ENCODE data around the gene PTPRO.
"Not testable (repeated sequence)": the region's sequence is repeated elsewhere in the genome, so short reads cannot be mapped to it uniquely, and the experiment has no call there.

Gene PTPRO

DNA sequence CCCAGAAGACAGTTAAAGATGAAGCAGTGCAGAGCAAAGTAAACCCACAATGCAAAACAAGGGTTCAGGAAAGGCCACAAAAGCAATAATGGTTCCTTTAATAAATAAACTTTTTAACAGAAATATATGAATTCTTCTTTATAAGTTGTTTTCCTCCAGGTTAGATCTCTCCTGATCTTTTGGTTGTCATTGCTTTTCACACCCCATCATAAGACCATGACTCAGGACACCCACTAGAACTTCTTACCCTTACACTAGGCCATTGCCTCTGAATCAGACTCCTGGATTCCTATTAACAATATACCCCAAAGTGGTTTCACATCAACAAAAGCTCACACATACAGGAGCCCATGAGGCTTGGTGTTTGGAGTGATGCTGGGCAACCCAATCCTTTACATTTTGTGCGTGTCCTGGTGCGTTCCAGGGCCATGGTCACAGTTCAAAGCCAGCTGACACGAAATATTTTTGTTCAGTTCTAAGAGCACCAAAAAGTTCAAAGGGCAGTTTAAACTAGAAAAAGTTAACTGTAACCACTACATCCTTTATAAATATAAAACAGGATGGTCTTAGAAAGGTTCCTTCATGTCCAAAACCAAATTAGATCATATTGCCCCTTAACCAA lies 279.9 kb downstream of the PTPRO start:
- DNase-seq (ENCODE audit: low spot score), result no peak

DNA sequence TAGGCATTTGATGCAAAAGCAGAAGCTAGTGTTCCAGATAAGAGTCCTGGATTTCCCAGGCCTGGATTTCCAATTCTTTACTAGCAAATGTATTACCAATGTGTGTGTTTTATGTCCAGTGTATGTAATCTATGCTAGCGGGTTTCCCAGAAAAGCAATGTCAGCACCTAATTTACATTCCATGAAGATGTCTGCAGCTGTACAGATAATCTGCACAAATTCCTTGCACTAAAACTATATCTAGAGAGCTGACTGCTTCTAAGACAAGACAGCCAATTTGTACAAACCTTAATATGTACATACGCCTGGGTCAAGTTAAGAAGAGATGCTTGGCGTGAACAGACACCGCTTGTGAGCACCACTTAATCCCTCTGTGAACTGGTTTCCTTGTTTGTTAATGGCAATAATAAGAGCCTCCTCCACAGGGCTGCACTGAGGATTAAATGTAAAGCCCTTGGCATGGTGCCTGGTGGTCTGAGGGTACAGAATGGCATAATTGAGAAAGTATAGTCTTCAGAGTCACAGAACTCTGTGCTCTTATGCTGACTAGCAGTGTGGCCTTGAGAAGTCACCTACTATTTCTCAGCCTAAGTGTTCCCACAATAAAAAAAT lies 281.3 kb downstream of the PTPRO start:
- no peak for DNase-seq (ENCODE audit: low spot score)

DNA sequence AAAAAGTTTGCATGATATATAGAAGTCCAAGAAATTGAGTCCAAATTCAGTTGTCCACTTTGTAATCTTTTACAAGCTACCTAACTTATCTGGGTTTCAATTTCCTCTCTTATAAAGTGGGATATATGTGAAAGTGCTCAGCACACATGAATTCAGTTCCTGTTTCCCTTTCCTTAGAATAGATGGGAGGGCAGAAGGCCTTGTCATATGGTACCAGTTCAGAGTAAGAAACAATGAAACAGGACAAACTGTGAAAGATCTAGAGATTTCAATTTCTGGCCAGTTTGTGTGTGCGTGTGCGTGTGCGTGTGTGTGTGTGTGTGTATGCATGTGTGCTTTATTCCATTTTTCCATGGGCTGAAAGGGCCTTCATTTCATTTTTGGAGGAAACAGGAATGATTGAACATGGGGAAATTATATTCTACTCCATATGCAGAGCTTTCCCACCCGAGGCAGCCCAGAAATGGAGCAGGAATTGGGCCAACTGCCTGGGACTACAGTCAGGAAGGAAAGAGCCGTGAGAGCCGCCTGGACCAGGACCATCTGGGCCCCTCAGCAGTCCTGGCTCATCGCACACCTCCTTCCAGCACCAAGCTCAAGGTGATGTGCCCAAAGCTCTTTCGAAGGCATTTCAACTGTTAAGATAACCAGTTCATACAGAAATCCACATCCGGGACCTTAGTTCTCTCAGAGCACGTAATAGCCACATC lies 283.7 kb downstream of the PTPRO start:
- DNase-seq (ENCODE audit: low spot score), result no peak

DNA sequence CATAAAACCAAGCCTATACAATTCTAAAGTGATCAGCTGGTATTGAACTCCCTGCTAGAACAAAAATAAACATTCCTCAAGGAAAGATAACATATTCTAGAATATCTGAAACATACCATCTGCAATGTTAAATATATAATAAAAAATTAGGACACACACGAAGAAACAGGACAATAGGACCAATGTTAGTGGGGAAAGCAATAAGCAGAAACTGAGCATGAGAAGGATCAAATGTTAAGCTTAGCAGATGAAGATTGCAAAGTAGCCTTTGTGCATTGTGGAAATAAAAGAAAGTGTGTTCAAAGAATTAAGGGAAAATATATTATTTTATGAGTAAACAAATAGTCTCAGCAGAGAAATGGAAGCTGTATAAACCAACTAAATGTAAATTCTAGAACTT lies 286.1 kb downstream of the PTPRO start:
- no peak for DNase-seq (ENCODE audit: low spot score)

DNA sequence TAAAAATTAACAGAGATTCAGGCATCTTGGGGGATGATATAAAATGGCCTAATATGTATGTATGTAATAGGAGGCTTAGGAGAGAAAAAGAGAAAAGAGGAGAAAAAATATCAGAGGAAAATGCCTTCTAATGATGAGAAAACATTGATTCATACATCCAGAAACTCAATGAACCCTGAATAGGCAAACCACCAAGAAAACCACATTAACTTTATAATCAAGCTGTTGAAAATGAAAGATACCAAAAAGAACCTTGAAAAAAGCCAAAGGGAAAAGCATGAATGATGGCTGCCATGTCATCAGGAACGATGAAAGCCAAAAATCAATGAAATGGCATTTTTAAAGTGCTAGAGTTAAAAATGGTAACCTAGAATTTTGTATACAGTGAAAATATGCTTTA lies 286.6 kb downstream of the PTPRO start:
- DNase-seq (ENCODE audit: low spot score), result no peak

DNA sequence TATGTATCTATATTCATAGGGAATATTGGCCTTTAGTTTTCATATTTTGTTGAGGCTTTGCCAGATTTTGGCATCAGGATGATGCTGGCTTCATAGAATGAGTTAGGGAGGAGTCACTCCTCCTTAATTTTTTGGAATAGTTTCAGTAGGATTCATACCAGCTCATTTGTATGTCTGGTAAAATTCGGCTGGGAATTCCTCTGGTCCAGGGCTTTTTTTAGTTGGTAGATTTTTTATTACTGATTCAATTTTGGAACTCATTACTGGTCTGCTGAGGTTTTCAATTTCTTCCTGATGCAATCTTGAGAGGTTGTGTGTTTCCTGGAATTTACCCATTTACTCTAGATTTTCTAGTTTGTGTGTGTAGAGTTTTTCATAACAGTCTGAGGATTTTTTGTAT lies 291.7 kb downstream of the PTPRO start:
- no peak for DNase-seq (ENCODE audit: low spot score)

DNA sequence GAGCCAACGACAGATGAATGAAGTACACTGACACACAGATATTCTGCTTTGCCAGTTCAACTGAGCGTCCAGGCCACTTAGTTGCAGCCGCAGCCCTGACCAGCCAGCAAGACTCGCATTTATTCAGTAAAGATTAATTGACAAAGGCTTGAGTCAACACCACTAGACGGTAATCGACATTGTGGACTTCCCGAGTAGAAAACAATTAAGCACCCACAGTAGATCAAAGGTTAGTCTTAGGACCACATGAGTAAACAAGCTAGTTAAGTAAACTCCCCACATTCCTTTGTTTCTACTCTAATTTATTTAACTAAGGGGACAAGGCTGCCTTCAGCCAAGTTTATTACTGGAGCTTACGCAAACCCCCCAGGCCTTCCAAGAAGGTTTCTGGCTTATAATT lies 294.2 kb downstream of the PTPRO start:
- not testable (repeated sequence) for DNase-seq (ENCODE audit: low spot score)

DNA sequence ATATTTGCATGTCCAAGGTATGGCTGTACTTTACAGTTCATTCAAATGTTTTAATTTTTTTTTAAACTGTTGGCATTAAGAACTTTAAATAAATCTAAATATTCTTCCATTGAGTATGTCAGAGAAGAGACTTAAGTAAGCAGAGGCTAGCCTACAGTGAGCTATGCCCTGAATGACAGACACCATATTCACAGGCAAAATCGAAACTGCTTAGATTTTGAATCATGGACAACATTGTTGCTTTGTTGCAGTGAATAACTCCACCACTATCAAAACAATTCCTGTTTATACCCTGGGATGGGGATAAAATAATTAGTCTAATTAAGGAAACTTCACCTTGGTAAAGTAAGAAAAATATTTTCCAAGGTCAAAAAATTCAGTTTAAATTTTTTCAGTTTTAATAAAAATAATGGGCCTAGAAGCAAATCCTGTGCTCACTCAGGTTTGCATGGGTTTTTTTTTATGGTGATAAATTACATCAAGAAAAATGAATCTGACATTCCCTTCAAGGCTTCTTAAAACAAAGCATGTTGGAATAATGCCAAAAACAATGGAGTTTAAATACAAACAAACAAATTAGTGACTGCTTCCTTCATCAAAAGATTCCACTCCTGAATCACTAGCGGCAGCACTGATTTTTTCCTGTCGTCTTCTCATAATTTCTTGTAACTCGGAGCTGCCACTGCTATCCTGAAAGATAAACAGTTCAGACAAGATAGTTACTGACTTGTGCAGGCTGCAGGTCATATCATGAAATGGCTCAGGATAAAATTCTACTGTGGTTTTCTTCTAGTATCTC lies 298.6 kb downstream of the PTPRO start:
- DNase-seq (ENCODE audit: low spot score), result no peak

DNA sequence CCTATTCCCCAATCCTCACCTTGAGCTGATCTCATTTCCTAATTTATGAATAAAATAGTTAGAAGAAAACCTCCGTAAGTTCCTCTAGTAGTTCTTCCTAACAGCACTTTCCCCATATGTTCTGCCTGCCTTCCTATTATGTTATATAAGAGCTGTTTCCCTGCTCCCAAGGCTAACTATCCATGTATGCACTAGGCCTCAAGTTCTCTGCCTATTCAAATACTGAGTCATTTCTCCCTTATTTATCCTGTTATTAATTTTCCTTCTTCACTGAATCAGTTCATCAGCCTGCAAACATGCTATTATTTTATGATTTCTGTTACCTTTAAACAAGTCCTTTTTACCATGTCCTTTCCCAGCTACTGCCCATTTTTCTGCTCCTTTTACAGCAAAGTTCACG lies 302.8 kb downstream of the PTPRO start:
- DNase-seq (ENCODE audit: low spot score), result no peak

DNA sequence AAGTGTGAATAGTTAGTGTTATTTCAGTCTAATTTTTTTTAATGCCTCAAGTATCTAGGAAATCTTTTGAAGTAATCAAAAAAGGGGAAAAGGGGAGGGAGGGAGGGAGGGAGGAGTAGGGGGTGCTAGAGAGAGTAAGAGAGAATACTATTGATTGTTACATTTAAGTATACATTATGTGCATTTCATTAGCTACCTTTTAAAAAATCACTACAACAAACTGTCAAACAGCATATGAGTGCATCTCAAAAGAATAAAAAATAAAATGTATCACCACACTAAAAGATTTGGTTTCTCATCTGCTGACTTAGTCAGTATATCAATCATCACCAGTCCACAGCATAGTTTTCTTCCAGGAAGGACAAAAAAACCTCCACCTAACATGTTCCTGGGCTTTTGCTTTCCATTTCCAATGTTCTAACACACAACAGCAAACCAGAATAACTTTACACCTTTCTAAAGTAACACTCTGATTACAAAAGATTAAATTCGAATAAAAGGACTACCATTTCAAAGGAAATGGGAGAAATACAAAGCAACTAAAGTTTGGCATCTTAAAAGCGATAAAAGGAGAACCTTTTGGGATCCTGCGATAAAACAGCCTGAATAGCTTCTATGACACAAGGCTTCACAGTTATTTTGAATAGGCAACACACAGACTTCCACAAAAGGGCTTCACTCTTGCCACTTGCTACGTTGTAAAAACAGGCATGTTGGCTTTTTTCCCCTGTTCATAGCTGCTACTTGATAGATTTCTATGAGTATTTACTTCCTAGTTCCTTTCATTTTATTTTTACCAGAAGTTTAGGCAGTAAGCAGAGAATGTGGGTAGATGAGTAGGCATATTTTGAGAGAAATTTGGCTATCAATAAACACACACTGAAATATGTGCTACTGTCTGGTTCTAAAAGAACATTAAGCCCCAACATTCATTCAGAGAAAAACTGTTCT lies 306.0 kb downstream of the PTPRO start:
- no peak for DNase-seq (ENCODE audit: low spot score)

DNA sequence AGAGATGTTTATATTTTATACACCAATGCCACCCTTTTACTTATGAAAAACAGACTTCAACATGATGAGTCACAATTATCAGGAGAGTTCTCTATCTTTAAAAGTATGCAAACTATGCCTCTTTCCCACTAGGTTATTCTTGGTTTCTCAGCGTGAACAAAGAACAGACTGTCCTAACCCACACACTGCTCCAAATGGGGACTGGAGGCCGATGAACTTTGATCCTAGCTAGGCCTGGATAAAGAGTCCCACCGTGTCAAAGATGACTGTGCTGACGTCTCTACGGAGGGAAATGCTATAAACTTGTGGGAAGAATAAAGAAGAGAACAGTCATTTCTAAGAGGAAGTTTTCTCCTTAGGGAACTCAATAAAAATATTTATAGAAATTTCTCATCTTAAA lies 306.8 kb downstream of the PTPRO start:
- no peak for DNase-seq (ENCODE audit: low spot score)

DNA sequence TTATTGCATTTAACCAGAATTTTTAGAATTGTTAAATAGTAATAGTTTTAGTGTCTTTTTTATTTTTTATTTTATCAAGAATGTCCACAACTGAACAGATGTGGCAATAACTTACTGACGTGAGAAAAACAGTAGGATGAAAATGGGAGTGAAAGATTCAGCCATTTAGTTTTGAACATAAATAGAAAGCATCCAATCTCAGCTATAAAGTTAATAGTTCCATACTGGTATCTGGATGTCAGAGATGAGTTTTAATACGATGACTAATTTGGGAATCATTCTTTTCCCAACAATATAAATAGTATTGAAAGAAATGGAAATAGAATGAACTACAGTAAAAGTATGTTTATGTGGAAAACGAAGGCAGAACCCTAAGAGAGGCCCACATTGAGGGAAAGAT lies 307.5 kb downstream of the PTPRO start:
- DNase-seq (ENCODE audit: low spot score), result no peak

DNA sequence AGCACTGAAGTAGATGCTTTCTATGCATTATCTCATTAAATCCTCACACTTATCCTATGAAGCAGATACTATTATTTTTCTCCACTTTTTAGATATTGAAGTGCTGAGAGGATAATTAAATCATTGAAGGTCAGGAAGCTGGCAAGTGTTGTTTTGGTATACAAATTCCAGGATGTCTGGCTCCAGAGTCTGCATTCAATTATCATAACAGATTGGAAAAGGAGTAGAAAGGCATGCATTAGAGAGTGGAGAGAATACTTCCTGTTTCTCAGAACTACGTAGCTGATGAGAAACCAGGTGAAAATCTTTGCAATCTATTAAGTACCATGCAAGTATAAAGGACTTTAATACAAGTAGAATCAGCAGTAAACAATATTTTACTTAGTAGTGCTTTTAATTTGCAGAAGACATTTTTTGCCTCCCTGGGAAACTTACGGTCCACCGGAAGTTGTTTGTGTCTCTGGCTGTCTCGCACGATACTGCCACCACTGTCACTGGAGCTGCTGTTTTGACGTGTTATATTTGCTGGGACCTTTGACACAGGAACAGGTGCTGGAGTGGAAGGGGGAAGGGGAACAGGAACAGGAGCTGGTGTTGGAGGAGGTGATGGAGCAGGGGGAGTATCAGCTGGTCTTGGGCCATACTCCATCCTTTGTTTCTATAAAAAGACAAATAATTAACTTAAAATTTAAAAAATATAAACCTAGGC lies 308.9 kb downstream of the PTPRO start:
- DNase-seq (ENCODE audit: low spot score), result no peak

DNA sequence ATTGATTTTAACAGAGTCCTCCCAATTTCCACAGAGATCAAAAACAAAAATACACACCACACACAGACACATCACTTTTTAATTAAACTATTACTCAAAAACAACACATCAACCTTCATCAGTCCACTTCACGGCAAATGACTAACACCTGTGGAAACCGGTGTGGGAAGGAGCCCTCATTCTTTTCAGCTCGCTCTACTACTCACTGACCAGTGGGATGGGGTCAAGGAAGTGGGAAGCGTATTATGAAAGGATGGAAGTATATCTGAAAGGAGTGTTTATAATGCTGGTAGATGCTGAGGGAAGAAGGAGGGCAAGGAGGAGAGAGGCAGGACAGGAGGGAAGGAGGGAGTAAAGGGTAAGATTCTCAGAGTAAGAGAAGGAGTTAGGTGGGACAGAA lies 310.4 kb downstream of the PTPRO start:
- DNase-seq (ENCODE audit: low spot score), result no peak

DNA sequence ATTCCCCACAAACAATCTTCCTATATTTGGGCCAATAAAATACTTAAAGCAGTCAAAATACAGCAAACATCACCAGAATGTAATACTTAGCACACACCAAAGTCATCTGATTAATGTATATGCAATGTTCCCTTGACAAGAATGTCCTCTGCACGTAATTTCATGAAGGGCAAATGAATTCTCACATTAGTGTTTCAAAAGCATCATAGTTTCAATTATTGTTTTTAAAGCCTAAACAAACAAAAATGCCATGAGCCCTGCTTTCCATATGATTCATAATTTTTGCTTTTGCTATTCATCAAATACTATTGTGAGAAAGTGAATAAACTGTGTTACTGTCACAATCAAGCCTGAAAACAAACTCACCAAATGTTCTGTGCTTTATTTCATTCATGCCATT lies 310.9 kb downstream of the PTPRO start:
- no peak for DNase-seq (ENCODE audit: low spot score)

DNA sequence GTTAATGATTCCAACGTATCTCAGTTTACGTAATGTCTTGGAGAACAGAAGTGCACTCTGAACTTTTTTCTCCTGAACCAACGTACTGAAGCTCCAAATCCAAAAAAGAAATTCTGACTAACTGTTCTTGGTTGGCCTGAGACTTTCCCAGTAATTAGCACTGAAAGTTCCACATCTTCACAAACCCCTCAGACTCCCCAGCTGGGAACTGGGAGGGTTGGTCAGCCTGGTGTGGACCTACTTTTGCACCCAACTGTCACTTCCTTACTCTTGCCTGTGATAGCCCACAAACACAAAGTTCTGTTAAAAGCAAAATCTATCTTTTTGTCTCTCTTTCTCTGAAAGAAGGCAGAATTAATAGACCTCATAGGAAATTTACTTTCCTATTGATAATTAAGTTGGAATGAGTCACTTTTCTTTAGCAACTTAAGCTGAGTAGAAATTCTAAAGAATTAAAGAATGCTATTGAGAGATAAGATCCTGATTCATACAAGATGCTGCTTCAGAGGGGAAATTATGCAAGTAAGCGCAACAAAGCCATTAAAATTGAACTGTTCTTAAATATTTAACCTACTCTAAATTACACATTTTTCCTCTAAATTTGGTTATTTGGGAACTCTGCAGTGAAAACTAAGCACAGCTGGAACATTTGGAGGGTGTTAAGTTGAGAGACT lies 311.8 kb downstream of the PTPRO start:
- no peak for DNase-seq (ENCODE audit: low spot score)

DNA sequence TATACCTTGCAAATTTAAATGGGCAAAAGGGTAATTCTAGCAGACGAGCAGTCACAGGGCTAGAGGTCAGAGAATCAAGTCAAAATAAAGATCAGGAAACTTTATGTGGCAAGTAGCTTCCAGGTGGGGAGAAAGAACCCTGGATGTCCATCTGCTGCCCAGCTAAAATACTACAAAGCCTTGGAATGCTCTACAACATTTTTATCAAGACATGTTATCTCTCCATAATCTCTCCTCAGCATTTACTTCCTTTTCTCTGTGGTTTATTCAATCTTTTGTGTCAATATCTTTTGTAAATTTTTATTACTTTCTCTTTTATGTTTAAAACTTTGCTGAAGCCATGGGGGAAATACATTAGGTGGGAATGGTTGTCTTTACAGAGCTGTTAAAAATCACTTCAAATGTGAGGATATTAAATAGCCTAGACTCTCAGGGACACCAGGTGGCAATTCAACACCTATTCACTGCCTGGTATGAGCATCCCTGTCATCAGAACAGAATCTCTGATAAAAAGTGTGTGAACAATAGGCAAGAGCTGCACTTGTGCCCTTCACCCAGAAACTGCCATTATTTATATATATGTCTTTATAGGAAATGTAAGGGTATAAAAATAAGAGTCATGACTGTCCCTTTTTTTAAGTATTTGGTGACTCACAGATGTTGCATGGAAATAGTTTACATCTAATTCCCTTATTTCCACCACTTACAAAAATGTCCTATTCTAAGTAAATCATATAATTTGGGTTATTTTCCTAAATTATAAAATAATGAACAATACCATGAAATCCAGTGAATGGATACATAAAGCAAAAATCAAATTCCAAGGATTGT lies 314.0 kb downstream of the PTPRO start:
- no peak for DNase-seq (ENCODE audit: low spot score)

DNA sequence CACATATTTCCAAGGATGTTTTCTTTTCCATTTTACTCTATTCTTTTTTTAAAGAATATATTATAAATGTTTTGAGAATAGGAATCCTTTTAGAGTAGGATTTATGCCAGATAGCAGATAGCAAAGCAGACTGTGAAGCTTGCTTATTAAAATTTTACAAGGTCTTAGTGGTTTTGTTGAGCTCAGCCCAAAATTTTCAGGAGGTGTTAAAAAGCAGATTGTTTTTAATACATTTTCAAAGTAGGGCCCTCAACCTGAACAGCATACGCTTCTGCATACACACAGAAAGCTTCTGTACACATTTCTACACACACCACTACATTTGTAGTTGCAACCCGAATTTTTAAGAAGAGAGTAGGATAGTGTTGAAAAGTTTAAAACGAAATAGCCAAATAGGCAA lies 315.9 kb downstream of the PTPRO start:
- no peak for DNase-seq (ENCODE audit: low spot score)

DNA sequence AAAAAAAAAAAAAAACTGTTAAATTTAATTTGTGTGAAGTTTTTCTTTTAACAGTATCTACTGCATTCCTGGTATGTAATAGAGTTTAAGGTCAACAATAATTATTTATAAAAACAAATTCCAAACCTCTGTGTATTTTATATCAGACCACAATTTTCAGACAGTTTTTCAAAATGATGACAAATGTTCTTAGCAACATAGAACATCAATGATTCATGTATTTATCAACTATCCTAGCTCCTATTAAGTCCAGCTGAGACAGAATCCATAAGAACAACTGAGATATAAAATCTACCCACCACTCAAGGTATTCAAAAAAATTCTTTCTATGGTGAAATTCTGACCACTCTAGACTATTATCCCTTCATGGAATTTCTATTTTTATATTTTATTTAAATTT lies 322.4 kb downstream of the PTPRO start:
- DNase-seq (ENCODE audit: low spot score), result no peak

DNA sequence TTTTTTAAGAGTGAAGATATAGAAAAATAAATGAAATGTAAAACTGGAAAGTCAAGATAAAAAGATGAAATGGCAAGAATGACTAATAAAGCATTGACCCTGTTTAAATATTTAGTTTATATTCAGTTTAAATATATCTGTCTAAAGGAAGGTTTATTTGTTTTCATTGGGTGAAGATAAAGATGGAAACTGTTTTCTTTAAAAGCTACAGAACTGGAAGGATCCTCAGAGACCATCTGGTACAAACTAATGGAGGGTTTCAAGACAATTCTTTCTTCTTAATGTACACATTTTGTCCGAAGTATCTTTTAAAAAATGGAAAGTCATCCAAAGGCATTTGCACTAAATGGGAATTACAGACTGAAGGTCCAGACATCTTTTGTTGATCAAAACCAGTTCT lies 324.3 kb downstream of the PTPRO start:
- DNase-seq (ENCODE audit: low spot score), result no peak
